Measurements from ENCODE around the gene WFDC8.

DNA sequence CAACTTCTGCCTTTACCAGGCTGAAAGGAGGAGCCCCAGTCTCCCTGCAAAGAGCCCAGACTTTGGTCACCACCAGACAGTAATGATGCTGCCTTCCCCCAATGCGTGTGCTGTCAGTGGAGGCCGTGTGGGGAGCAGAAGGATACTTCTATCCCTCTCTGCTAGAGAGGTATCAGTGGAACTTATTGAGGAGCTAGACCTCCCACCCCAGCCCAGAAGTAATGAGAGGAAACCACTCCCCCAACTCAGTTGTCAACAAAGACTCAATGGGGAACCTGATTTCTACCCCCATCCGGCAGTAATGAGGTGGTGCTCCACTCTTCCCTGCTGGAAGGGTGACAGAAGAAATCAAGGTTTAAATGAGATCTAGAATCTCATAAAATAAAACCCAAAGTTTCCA, 4.4 kb upstream of the WFDC8 start:
- TF ChIP-seq CTCF (conservative IDR thresholded peaks at IDR 0.05 in 1 of 2, IDR thresholded peaks at IDR 0.05 in 1 of 2; ENCODE audit: low read depth in 1 of 2, low read length in 2 of 2), result no peak
- TF ChIP-seq EZH2 (IDR thresholded peaks at IDR 0.05; ENCODE audit: low read length, missing control alignments), result no peak

All from fibroblast of lung (primary cell).